D721Med (cell line): ENCODE results near the gene KLK12.

Experiments used
- DNase-seq: peaks from one replicate; pipeline ENCODE4 v3.0.0; 2011; ENCODE audit warnings: low spot score; ENCODE audit not compliant: insufficient read length
- FAIRE-seq: peaks from 2 replicates; lab custom pipeline; 2011; peaks lifted over from hg19 to GRCh38; lab: Jason Lieb, UNC
- CTCF ChIP-seq: IDR thresholded peaks from 2 replicates; pipeline ENCODE4 v1.5.1; 2012; ENCODE audit warnings: mild to moderate bottlenecking, control low read depth; ENCODE audit not compliant: insufficient read depth; ENCODE audit errors: missing control alignments

KLK12 gene

GRCh38 chr19:51078731-51079130 is 43.9 kb upstream of the KLK12 start:
- FAIRE-seq (no peak), DNase-seq (no peak)
- TF ChIP-seq CTCF = no peak

GRCh38 chr19:51078104-51078503 is 43.3 kb upstream of the KLK12 start:
- TF ChIP-seq CTCF = no peak
- FAIRE-seq (no peak), DNase-seq (no peak)

DNA sequence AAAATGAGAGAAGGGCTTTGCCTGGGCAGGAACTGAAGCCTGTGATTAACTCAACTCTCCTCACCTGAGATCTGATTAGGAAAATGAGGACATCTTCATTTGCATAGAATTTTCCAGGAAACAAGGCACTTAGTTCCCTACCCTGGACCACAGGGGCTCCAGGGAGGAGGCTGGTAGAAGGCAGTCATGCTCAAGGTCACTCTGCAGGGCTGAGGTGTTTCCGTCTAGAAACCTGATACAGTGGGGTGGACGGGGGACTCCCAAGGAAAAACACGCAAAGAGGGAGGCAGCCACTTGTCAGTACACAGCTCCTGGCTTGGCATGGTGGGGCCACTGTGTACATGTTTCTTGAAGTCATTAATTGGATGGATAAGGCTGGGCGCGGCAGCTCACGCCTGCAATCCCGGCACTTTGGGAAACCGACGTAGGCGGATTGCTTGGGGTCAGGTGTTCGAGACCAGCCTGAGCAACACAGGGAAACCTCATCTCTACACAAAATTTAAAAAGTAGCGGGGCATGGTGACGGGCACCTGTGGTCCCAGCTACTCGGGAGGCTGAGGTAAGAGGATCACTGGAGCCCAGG is 41.9 kb upstream of the KLK12 start:
- FAIRE-seq = no peak
- TF ChIP-seq CTCF = no peak
- DNase-seq = no peak

GRCh38 chr19:51075998-51076397 is 41.2 kb upstream of the KLK12 start:
- FAIRE-seq (no peak), DNase-seq (no peak)
- TF ChIP-seq CTCF = no peak

DNA sequence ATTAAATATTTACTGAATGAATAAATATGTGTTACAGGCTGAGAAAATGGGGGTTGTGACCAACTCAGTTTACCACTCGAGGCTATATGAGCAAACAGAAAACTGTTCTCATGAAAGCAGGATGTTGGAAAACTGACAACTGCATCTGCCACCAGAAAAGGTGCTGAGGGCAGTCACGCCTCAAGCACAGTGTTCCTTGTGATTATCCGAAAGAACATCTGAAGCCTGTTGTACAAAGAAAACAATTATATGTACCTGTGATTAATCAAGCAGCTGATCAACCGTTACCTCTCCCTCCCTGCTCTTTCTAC is 36.2 kb upstream of the KLK12 start:
- DNase-seq (no peak), FAIRE-seq (no peak)
- TF ChIP-seq CTCF = no peak

DNA sequence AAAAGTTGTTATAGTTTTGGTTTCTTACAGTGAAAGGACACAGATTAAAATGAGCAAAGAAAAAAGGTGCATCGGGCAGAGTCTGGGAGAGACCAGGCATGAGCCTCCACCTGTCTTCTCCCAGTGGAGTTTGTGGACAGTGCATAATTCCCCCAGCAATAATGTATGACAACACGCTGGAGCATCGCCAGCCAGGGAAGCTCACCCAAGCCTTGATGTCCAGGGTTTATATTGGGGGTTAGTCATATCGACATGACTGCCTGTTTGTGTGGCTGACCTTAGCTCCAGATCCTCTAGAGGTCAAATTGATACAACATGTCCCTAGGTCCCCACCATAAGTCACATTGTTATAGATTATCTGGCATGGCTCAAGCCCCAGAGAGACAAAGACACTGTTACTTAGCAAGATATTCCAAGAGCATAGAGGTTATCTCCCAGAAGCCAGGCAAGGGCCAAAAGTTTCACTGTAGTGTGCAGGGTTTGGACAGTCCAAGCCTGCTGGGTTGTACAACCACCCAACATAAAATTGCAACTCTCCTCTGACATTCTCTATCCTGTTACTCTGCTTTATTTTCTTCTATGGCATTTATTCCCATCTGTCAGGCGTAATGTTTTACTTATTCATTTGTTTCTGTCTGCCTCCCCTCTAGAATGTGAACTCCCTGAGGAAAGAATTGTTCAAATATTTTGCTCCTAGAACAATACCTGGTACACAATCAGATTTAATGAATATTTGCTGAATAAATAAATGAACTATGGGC is 35.7 kb upstream of the KLK12 start:
- DNase-seq (no peak), FAIRE-seq (no peak)
- TF ChIP-seq CTCF = no peak

DNA sequence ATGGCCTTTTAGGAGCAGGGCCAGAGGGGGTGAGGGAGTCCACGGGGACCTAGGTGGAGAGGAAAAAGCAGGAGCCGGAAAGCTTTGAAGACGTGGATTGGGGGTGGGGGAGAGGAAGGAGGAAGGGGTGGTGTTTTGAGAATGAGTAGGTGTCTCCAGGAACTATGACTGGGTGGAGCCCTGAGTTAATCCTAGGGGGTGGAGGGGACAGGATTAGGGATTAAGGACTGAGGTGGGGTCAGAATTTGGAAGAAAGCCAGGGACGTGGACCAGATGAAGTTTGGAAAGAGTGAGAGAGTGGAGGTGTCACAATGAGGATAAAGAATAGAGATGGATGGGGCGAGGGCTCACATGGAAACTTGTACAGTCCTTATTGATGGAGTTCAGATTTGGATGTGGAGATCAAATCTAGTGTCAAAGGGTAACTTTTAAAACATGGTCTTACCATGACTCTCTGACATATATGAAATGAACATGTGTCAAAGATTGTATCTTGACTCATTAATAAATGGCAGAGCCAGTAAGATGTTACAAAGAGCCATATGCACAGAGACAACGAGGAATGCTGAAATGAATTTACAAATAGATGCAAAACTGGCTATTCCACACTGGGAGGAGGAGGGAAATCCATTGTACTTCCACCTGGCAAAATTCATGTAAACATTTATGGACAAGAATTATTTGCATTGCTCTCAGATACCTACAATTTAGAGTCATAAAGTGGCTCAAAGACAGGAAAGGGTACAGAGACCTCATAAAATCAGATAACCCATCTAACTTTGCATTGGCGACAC is 31.8 kb upstream of the KLK12 start:
- DNase-seq = no peak
- no peak for FAIRE-seq

More for the DNA sequence above, 31.8 kb upstream of the KLK12 start:
- no peak for TF ChIP-seq CTCF
